Superior temporal gyrus (tissue), 1 donor: Measurements from ENCODE around the gene SLC25A4.
A peak's percentile ranks its signal among the peaks of the same experiment; 100 is the strongest.
"Not testable (repeated sequence)": the region's sequence is repeated elsewhere in the genome, so short reads cannot be mapped to it uniquely, and the experiment has no call there.

Experiments
- DNase-seq: peaks from one replicate; pipeline ENCODE4 v3.0.0-alpha.2; 2016; ENCODE audit errors: extremely low spot score

Gene SLC25A4

GRCh38 chr4:185179488-185179887, 36.4 kb downstream of the SLC25A4 start:
- no peak for DNase-seq

GRCh38 chr4:185182239-185182638, 39.2 kb downstream of the SLC25A4 start:
- no peak for DNase-seq

- DNase-seq = peak; percentile 99
Observed at GRCh38 chr4:185183622-185184281, 40.7 kb downstream of the SLC25A4 start.

GRCh38 chr4:185186769-185187168, 43.7 kb downstream of the SLC25A4 start:
- no peak for DNase-seq

GRCh38 chr4:185189606-185190305, 46.7 kb downstream of the SLC25A4 start:
- DNase-seq = no peak

GRCh38 chr4:185190306-185190856, 47.3 kb downstream of the SLC25A4 start:
- DNase-seq = no peak

- DNase-seq = no peak
Observed at GRCh38 chr4:185192059-185192458, 49.0 kb downstream of the SLC25A4 start.

GRCh38 chr4:185194924-185195888, 52.1 kb downstream of the SLC25A4 start:
- no peak for DNase-seq

- DNase-seq = no peak
Observed at GRCh38 chr4:185196437-185196836, 53.4 kb downstream of the SLC25A4 start.

- DNase-seq = not testable (repeated sequence)
Observed at GRCh38 chr4:185198189-185198588, 55.1 kb downstream of the SLC25A4 start.
